Skeletal muscle cell (primary cell): ENCODE data around the gene CKAP2.
A peak's percentile ranks its signal among the peaks of the same experiment; 100 is the strongest.
"Not testable (repeated sequence)": the region's sequence is repeated elsewhere in the genome, so short reads cannot be mapped to it uniquely, and the experiment has no call there.

Experiments
- DNase-seq: peaks from one replicate; pipeline ENCODE4 v3.0.0-alpha.2; 2010; ENCODE audit warnings: low read depth
- H3K4me3 ChIP-seq: 2 replicates; pipeline ENCODE4 v1.5.1; 2011; ENCODE audit warnings: low read depth, mild to moderate bottlenecking, control low read depth, low read length, moderate library complexity

CKAP2 gene

GRCh38 chr13:52513957-52514596, 58.8 kb downstream of the CKAP2 start:
- H3K4me3 ChIP-seq, result not testable (repeated sequence)

GRCh38 chr13:52523323-52523722, 68.0 kb downstream of the CKAP2 start:
- DNase-seq, H3K4me3 ChIP-seq: not testable (repeated sequence)

More at GRCh38 chr13:52513957-52514596, 58.8 kb downstream of the CKAP2 start:
- DNase-seq, result peak; percentile 15
